ENCODE measurements around the gene PTPRD. TPM values are rescaled to one million over a fixed set of nuclear protein-coding genes. Genes with fewer than 3 reads are reported as not detected.

PTPRD gene
- total RNA-seq, 1 experiment from 2014 or later: 1.8 TPM

DNA sequence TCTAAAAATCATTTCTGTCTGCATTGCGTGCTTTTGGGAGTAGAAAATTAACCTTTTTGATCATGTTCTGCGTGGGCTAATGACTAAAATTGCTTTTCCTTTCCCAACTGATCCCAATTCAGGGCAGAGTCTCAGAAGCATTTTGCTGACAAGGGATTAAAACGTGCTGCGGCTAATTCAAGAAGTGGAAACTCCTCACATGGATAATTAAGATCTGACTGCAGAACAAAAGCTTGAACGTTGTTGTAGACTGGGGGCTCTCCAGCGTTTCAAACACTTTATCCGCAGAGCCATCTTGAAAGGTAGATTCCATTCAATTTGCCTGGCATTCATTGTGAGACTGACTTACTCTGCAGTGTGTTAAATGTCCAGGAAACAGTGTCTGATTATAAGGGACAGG, 2327.9 kb downstream of the PTPRD start:
- Mint-ChIP-seq H3K4me3 (ENCODE audit: low read depth, unreplicated experiment) (no peak overlapping the region), H3K9me3 (ENCODE audit: low read depth, unreplicated experiment) (peaks cover 2% of the 10 kb centered on the region), H3K36me3 (ENCODE audit: insufficient read depth, unreplicated experiment) (no peaks in the 10 kb centered on the region), H3K27ac (ENCODE audit: unreplicated experiment) (no peak overlapping the region), H3K27me3 (ENCODE audit: unreplicated experiment) (no peaks in the 10 kb centered on the region), H3K4me1 (ENCODE audit: low read depth, unreplicated experiment) (no peaks in the 10 kb centered on the region)
- BruUV-seq (replicated peaks): no TSS peak
- CTCF ChIA-PET: no interaction called here
- TF ChIP-seq, protein P1, sequence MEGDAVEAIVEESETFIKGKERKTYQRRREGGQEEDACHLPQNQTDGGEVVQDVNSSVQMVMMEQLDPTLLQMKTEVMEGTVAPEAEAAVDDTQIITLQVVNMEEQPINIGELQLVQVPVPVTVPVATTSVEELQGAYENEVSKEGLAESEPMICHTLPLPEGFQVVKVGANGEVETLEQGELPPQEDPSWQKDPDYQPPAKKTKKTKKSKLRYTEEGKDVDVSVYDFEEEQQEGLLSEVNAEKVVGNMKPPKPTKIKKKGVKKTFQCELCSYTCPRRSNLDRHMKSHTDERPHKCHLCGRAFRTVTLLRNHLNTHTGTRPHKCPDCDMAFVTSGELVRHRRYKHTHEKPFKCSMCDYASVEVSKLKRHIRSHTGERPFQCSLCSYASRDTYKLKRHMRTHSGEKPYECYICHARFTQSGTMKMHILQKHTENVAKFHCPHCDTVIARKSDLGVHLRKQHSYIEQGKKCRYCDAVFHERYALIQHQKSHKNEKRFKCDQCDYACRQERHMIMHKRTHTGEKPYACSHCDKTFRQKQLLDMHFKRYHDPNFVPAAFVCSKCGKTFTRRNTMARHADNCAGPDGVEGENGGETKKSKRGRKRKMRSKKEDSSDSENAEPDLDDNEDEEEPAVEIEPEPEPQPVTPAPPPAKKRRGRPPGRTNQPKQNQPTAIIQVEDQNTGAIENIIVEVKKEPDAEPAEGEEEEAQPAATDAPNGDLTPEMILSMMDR (IDR thresholded peaks at IDR 0.05; ENCODE audit: unreplicated experiment): no peak
- DNase-seq: no peak
- intact Hi-C loops (cut with micrococcal nuclease; ENCODE audit: unreplicated experiment): no loop called here

DNA sequence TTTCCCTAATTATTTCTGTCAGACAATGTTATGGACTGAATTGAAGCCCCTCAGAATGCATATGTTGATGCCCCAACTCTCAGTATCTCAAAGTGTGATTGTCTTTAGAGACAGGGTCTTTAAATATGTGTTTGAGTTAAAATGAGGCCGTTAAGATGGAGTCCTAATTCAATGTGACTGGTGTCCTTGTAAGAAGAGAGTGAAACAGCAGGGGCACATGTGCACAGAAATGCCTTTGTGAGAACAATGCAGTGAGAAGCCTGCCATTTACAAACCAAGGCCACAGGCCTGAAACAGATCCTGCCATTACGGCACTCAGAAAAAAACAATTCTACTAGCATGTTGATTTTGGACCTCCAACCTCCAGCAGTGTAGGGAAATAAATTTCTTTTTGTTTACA, 2330.3 kb downstream of the PTPRD start:
- no peaks in the 10 kb centered on the region for H3K27me3 Mint-ChIP-seq (ENCODE audit: unreplicated experiment)
- no TSS peak for BruUV-seq (replicated peaks)
- TF ChIP-seq, protein P1 (IDR thresholded peaks at IDR 0.05; ENCODE audit: unreplicated experiment): no peak
- H3K27ac Mint-ChIP-seq (ENCODE audit: unreplicated experiment): no peak overlapping the region
- no peak for DNase-seq
- no peaks in the 10 kb centered on the region for H3K4me1 Mint-ChIP-seq (ENCODE audit: low read depth, unreplicated experiment)
- no peak overlapping the region for H3K4me3 Mint-ChIP-seq (ENCODE audit: low read depth, unreplicated experiment)
- H3K36me3 Mint-ChIP-seq (ENCODE audit: insufficient read depth, unreplicated experiment): no peaks in the 10 kb centered on the region
- intact Hi-C loops (cut with micrococcal nuclease; ENCODE audit: unreplicated experiment): no loop called here
- CTCF ChIA-PET: no interaction called here
- H3K9me3 Mint-ChIP-seq (ENCODE audit: low read depth, unreplicated experiment): peaks cover 2% of the 10 kb centered on the region

DNA sequence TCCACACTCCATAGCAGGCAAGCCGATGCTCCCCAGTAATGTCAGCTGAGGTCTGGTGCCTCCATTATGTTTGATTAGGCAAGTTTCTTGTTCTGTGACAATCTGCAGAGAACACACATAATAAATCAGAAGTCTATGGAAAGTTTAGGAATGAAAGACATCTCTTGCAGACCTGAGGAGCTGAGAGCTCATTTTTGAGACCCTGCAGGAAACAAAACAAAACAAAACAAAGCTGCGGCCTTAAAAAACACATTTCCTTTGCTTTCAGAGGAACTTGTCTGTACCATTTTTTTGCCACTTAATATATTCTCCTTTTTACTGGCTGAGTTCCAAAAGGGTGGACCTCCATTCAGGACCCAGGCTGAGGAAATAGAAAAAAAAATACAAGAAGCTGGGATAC, 2332.0 kb downstream of the PTPRD start:
- BruUV-seq (replicated peaks): no TSS peak
- no peaks in the 10 kb centered on the region for H3K27me3 Mint-ChIP-seq (ENCODE audit: unreplicated experiment)

DNA sequence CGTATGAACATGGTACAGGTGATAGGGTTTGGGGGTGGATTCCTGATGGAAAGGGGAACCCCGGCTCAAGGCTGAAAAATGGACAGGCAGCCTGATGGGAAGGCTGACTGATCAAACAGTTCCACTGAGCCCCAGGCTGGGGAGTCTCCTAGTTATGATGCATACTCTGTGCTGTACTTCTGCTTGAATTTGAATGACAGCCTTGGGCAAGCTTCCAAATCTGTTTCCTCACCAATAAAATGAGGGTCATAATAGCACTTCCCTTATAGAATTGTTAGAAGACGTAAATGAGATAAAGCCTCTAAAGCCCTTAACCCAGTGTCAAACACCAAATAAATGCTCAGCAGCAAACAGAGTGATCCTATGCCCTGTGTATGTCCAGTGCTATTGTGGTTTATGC, 2334.8 kb downstream of the PTPRD start:
- Mint-ChIP-seq H3K9me3 (ENCODE audit: low read depth, unreplicated experiment) (peaks cover 5% of the 10 kb centered on the region), H3K27ac (ENCODE audit: unreplicated experiment) (no peak overlapping the region), H3K27me3 (ENCODE audit: unreplicated experiment) (no peaks in the 10 kb centered on the region), H3K4me3 (ENCODE audit: low read depth, unreplicated experiment) (no peak overlapping the region), H3K4me1 (ENCODE audit: low read depth, unreplicated experiment) (no peaks in the 10 kb centered on the region), H3K36me3 (ENCODE audit: insufficient read depth, unreplicated experiment) (no peaks in the 10 kb centered on the region)
- DNase-seq: no peak
- intact Hi-C loops (cut with micrococcal nuclease; ENCODE audit: unreplicated experiment): no loop called here
- TF ChIP-seq, protein P1 (IDR thresholded peaks at IDR 0.05; ENCODE audit: unreplicated experiment): no peak
- no TSS peak for BruUV-seq (replicated peaks)
- CTCF ChIA-PET: no interaction called here

More for the DNA sequence above, 2332.0 kb downstream of the PTPRD start:
- no peak overlapping the region for H3K27ac Mint-ChIP-seq (ENCODE audit: unreplicated experiment)
- no peak for DNase-seq
- H3K4me3 Mint-ChIP-seq (ENCODE audit: low read depth, unreplicated experiment): no peak overlapping the region
- H3K9me3 Mint-ChIP-seq (ENCODE audit: low read depth, unreplicated experiment): peaks cover 5% of the 10 kb centered on the region
- intact Hi-C loops (cut with micrococcal nuclease; ENCODE audit: unreplicated experiment): no loop called here
- no peaks in the 10 kb centered on the region for H3K4me1 Mint-ChIP-seq (ENCODE audit: low read depth, unreplicated experiment)
- no peaks in the 10 kb centered on the region for H3K36me3 Mint-ChIP-seq (ENCODE audit: insufficient read depth, unreplicated experiment)
- CTCF ChIA-PET: interaction anchor here (0.5 kb wide), 1 partner anchor 65 kb away, joined by 3 read pairs; no protein-coding TSS in a partner anchor
- TF ChIP-seq, protein P1 (IDR thresholded peaks at IDR 0.05; ENCODE audit: unreplicated experiment): no peak

Measured in Calu3 (cell line).